ENCODE measurements around the gene BAHCC1. TPM values are rescaled to one million over a fixed set of nuclear protein-coding genes. Genes with fewer than 3 reads are reported as not detected.

The BAHCC1 gene
- total RNA-seq, 1 experiment from 2014 or later, result 3.1 TPM

DNA sequence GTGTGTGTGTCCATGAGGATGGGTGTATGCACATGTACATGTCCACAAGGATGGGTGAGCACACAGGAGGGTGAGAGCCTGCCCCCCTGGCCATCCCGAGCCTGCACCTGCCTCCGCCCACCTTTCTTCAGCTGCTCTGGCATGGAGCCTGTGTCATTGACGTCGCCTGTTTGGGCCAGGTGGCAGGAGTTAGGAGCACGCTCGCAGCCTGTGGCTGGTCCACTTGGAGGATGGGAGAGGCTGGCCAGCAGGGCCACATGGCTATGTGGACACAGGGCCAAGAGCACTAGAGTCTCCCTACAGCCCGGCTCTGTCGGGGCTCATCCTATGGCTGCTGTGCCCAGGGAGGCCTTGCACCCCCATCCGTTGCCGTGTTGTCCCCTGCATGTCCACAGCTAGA lies 21.4 kb downstream of the BAHCC1 start:
- Histone ChIP-seq H3K79me2 (ENCODE audit: insufficient read depth, low read length) (no peaks in the 10 kb centered on the region), H4K5ac (ENCODE audit: insufficient read length, low read depth, low read length) (no peak overlapping the region), H2BK120ac (ENCODE audit: low read depth, low read length, poor library complexity, severe bottlenecking) (no peak overlapping the region), H3K4me2 (ENCODE audit: insufficient read depth, insufficient read length, low read length) (no peak overlapping the region), H3K4ac (ENCODE audit: low read depth, low read length) (no peak overlapping the region), H3K23me2 (ENCODE audit: insufficient read length, low read depth, low read length, poor library complexity, severe bottlenecking) (no peaks in the 10 kb centered on the region), H4K91ac (ENCODE audit: insufficient read length, low read depth, low read length) (no peak overlapping the region), H3K9me3 (ENCODE audit: control insufficient read depth, low read depth, low read length) (no peaks in the 10 kb centered on the region), H3K18ac (ENCODE audit: insufficient read length, low read depth, low read length) (no peak overlapping the region), H2AK5ac (ENCODE audit: insufficient read length, low read length) (no peak overlapping the region), H2AFZ (ENCODE audit: low read length) (no peak overlapping the region), H3K79me1 (ENCODE audit: insufficient read depth, low read depth, low read length, poor library complexity, severe bottlenecking) (no peaks in the 10 kb centered on the region), H3T11ph (ENCODE audit: low read length) (no peak overlapping the region), H4K20me1 (ENCODE audit: control insufficient read depth, insufficient read depth, insufficient read length) (peaks cover 2% of the 10 kb centered on the region), H4K8ac (replicated peaks; ENCODE audit: insufficient read length, low read depth, low read length) (no peak overlapping the region), H2BK5ac (ENCODE audit: insufficient read length, low read length) (no peak overlapping the region), H3K9ac (ENCODE audit: extremely low read depth, insufficient read length, low read length) (no peak overlapping the region), H2BK20ac (ENCODE audit: low read depth, low read length, poor library complexity, severe bottlenecking) (no peak overlapping the region), H2BK15ac (ENCODE audit: low read depth, low read length) (no peak overlapping the region), H3K23ac (ENCODE audit: insufficient read length, low read depth, low read length) (no peak overlapping the region), H2BK12ac (ENCODE audit: insufficient read length, low read depth, low read length) (no peak overlapping the region), H3K56ac (ENCODE audit: insufficient read length, low read depth, low read length) (no peak overlapping the region), H3K4me1 (ENCODE audit: insufficient read depth, low read length) (no peaks in the 10 kb centered on the region), H3K27ac (ENCODE audit: insufficient read length, low read depth, low read length) (no peak overlapping the region), H3K14ac (ENCODE audit: insufficient read depth, low read length) (no peak overlapping the region), H3K27me3 (ENCODE audit: insufficient read depth, low read length) (no peaks in the 10 kb centered on the region)
- no peak for DNase-seq
- WGBS (ENCODE audit: extremely low coverage, insufficient read length, low lambda C conversion rate), result no CpG with 5 or more reads among the region's 10 CpGs
- Mint-ChIP-seq H3K9me3 (no peaks in the 10 kb centered on the region; a peak in 1 of 5 replicates), H3K36me3 (ENCODE audit: insufficient read depth in 1 of 3, low read depth in 3 of 3) (no peaks in the 10 kb centered on the region), H3K27me3 (ENCODE audit: low read depth) (no peaks in the 10 kb centered on the region; the same call in 1 of the 2 replicates), H3K4me3 (peak overlapping the region in 1 of 2 experiments; percentile 15; a peak in 1 of 5 replicates), H3K27ac (peak overlapping the region in 1 of 3 experiments; percentile 11; a peak in 1 of 7 replicates), H3K4me1 (peaks cover 2 to 5% of the 10 kb centered on the region in 2 experiments; a peak in 2 of 4 replicates)
- TF ChIP-seq, protein P1, sequence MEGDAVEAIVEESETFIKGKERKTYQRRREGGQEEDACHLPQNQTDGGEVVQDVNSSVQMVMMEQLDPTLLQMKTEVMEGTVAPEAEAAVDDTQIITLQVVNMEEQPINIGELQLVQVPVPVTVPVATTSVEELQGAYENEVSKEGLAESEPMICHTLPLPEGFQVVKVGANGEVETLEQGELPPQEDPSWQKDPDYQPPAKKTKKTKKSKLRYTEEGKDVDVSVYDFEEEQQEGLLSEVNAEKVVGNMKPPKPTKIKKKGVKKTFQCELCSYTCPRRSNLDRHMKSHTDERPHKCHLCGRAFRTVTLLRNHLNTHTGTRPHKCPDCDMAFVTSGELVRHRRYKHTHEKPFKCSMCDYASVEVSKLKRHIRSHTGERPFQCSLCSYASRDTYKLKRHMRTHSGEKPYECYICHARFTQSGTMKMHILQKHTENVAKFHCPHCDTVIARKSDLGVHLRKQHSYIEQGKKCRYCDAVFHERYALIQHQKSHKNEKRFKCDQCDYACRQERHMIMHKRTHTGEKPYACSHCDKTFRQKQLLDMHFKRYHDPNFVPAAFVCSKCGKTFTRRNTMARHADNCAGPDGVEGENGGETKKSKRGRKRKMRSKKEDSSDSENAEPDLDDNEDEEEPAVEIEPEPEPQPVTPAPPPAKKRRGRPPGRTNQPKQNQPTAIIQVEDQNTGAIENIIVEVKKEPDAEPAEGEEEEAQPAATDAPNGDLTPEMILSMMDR (conservative IDR thresholded peaks at IDR 0.05), result no peak
